OCI-LY7 (cell line): ENCODE measurements around the gene USP35. TPM values are rescaled to one million over a fixed set of nuclear protein-coding genes. Genes with fewer than 3 reads are reported as not detected.

Experiments used
- BruUV-seq: library from RNA; stranded (reverse); fragments of 400-500 nt; replicated peaks from 2 replicates; lab custom pipeline; 2021; lab: Mats Ljungman, UMichigan
- CTCF ChIA-PET: fragments of 300-600 bp; sonication (Branson Sonifier 250); formaldehyde crosslinking; loops from one replicate; lab custom pipeline; 2022; ENCODE audit warnings: antibody characterized with exemption; ENCODE audit not compliant: unreplicated experiment; lab: Charles Lee
- POLR2A ChIA-PET: fragments of 300-600 bp; sonication (Branson Sonifier 250); formaldehyde crosslinking; loops from one replicate; lab custom pipeline; 2022; ENCODE audit warnings: antibody characterized with exemption; lab: Charles Lee
- DNase-seq: peaks from one replicate; pipeline ENCODE4 v3.0.0-alpha.2; 2015; ENCODE audit warnings: low spot score
- H2AFZ ChIP-seq: fragments of 200-600 bp; sonication (generic), shearing (Covaris generic); 2 replicates; pipeline ENCODE4 v1.6.1; 2014; ENCODE audit warnings: mild to moderate bottlenecking, antibody characterized with exemption, low read length, moderate library complexity
- H3K27ac ChIP-seq: fragments of 200-600 bp; sonication (generic); 2 replicates; pipeline ENCODE4 v1.5.1; 2014; ENCODE audit warnings: mixed run types, low read depth, mild to moderate bottlenecking, moderate library complexity, low read length, inconsistent platforms; ENCODE audit not compliant: poor library complexity, severe bottlenecking
- H3K36me3 ChIP-seq: fragments of 200-600 bp; sonication (generic); 2 replicates; pipeline ENCODE4 v1.6.1; 2014; ENCODE audit warnings: mild to moderate bottlenecking, antibody characterized with exemption, low read length, moderate library complexity, mixed read lengths; ENCODE audit not compliant: insufficient read depth
- H3K4me1 ChIP-seq: fragments of 200-600 bp; sonication (generic); 2 replicates; pipeline ENCODE4 v1.5.1; 2014; ENCODE audit warnings: mild to moderate bottlenecking, low read length; ENCODE audit not compliant: insufficient read depth, poor library complexity, severe bottlenecking
- H3K4me2 ChIP-seq: fragments of 200-600 bp; sonication (generic); 2 replicates; pipeline ENCODE4 v1.6.1; 2014; ENCODE audit warnings: mild to moderate bottlenecking, low read length
- H3K4me3 ChIP-seq: fragments of 200-600 bp; sonication (generic); 2 replicates; pipeline ENCODE4 v1.5.1; 2014; ENCODE audit warnings: mild to moderate bottlenecking, low read depth, low read length; ENCODE audit not compliant: poor library complexity, severe bottlenecking
- H3K79me2 ChIP-seq: fragments of 200-600 bp; sonication (generic); 2 replicates; pipeline ENCODE4 v1.6.1; 2016; ENCODE audit warnings: low read depth, mild to moderate bottlenecking, low read length, moderate library complexity, mixed read lengths; ENCODE audit not compliant: insufficient read depth
- H3K9me2 ChIP-seq: fragments of 200-600 bp; sonication (generic); 2 replicates; pipeline ENCODE4 v1.6.1; 2016; ENCODE audit warnings: mild to moderate bottlenecking, low read length, mixed read lengths; ENCODE audit not compliant: insufficient read depth
- H3K9me3 ChIP-seq: fragments of 200-600 bp; sonication (generic); 2 replicates; pipeline ENCODE4 v1.6.1; 2014; ENCODE audit warnings: mild to moderate bottlenecking, mixed run types, low read length, mixed read lengths
- H4K20me1 ChIP-seq: fragments of 200-600 bp; sonication (generic); 2 replicates; pipeline ENCODE4 v1.6.1; 2014; ENCODE audit warnings: mild to moderate bottlenecking, antibody characterized with exemption, low read length, moderate library complexity, mixed read lengths; ENCODE audit not compliant: insufficient read depth
- CTCF ChIP-seq: fragments of 200-600 bp; sonication (generic); conservative IDR thresholded peaks from 2 replicates; pipeline ENCODE4 v1.5.1; 2014; ENCODE audit warnings: mild to moderate bottlenecking, antibody characterized with exemption, low read length, moderate library complexity, mixed read lengths
- EZH2phosphoT487 ChIP-seq: fragments of 200-600 bp; sonication (generic); IDR thresholded peaks from 2 replicates; pipeline ENCODE4 v1.6.1; 2018; ENCODE audit warnings: low read depth, borderline replicate concordance, mild to moderate bottlenecking, mixed run types, antibody characterized with exemption, low read length, moderate library complexity, mixed read lengths
- intact Hi-C: fragments of 100-400 bp; cut with micrococcal nuclease; formaldehyde crosslinking; loops from one replicate; pipeline ENCODE4 v1.10.0; 2022; ENCODE audit not compliant: unreplicated experiment
- total RNA-seq, 2 experiments: library from RNA; depleted of rRNA in 1 of 2; stranded (reverse); fragments of >200 nt in 1 of 2; shearing (Covaris generic) in 1 of 2; gene quantifications; 2 replicates each; pipeline ENCODE4 v1.2.3, GENCODE V29; 2014 to 2022

USP35 gene
- total RNA-seq, 2 experiments from 2014 or later = 3.2 to 4.9 TPM

GRCh38 chr11:78149646-78150045, 39.1 kb upstream of the USP35 start:
- Histone ChIP-seq H3K79me2 (no peaks in the 10 kb centered on the region), H3K27ac (no peak overlapping the region), H3K4me1 (no peaks in the 10 kb centered on the region), H3K36me3 (no peaks in the 10 kb centered on the region), H2AFZ (no peak overlapping the region), H4K20me1 (no peaks in the 10 kb centered on the region), H3K4me3 (no peak overlapping the region), H3K9me3 (no peaks in the 10 kb centered on the region), H3K9me2 (no peaks in the 10 kb centered on the region), H3K4me2 (no peak overlapping the region)
- intact Hi-C loops = no loop called here
- 0 out of 2 replicates have a peak, but pooled peaks have one; percentile 18 for TF ChIP-seq CTCF
- TF ChIP-seq EZH2phosphoT487 = no peak
- no TSS peak for BruUV-seq
- ChIA-PET POLR2A (interaction anchor here (0.6 kb wide), 3 partner anchors 14 to 67 kb away, joined by 3 to 4 read pairs (median 3); no protein-coding TSS in a partner anchor), CTCF (no interaction called here)
- DNase-seq = no peak

DNA sequence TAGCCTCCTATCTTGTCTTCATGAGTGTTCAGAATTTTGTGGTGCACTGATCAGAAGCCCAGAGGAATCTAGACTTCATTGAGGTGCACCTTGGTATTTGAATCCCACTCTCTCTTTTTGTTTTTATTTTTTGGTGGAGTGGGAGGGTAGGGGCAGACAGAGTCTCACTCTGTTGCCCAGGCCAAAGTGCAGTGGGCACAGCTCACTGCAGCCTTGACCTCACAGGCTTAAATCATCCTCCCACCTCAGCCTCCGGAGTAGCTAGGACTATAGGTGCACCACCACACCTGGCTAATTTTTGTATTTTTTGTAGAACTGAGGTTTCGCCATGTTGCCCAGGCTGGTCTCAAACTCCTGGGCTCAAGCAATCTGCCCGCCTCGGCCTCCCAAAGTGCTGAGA, 38.4 kb upstream of the USP35 start:
- Histone ChIP-seq H3K4me1 (no peaks in the 10 kb centered on the region), H3K36me3 (no peaks in the 10 kb centered on the region), H2AFZ (no peak overlapping the region), H4K20me1 (no peaks in the 10 kb centered on the region), H3K4me3 (no peak overlapping the region), H3K4me2 (no peak overlapping the region), H3K9me2 (no peaks in the 10 kb centered on the region), H3K9me3 (no peaks in the 10 kb centered on the region), H3K79me2 (no peaks in the 10 kb centered on the region), H3K27ac (no peak overlapping the region)
- no peak for DNase-seq
- no peak for TF ChIP-seq EZH2phosphoT487
- ChIA-PET CTCF (no interaction called here), POLR2A (interaction anchor here (0.6 kb wide), 2 partner anchors 14 to 47 kb away, joined by 3 to 4 read pairs; no protein-coding TSS in a partner anchor)
- no TSS peak for BruUV-seq
- intact Hi-C loops = no loop called here

DNA sequence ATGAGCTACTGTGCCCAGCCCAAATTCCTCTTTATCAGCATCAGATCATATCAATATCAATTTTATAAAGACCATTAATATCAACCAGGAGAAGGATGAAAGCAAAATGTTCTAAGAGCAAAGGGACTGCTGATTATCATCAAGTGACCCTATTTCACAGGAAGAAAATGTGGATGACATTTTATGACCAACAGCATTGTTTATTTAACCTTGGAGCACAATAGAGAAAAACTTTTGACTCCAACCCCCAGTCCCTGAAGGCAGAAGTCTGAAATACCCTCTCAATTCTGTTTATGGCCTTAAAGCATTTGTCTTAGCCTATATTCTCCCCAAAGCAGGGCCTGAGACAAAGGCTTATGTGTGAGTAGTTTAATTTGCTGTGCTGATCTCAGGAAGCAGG, 38.0 kb upstream of the USP35 start:
- ChIA-PET POLR2A (no interaction called here), CTCF (no interaction called here)
- Histone ChIP-seq H3K79me2 (no peaks in the 10 kb centered on the region), H2AFZ (no peak overlapping the region), H3K9me2 (no peaks in the 10 kb centered on the region), H3K4me3 (no peak overlapping the region), H3K4me1 (no peaks in the 10 kb centered on the region), H3K9me3 (no peaks in the 10 kb centered on the region), H3K27ac (no peak overlapping the region), H4K20me1 (no peaks in the 10 kb centered on the region), H3K4me2 (no peak overlapping the region), H3K36me3 (no peaks in the 10 kb centered on the region)
- intact Hi-C loops = no loop called here
- no peak for DNase-seq
- TF ChIP-seq EZH2phosphoT487 = no peak
- TF ChIP-seq CTCF = no peak
- no TSS peak for BruUV-seq
